ENCODE data around the gene GPATCH8. TPM values are rescaled to one million over a fixed set of nuclear protein-coding genes. Genes with fewer than 3 reads are reported as not detected.
A peak's percentile ranks its signal among the peaks of the same experiment; 100 is the strongest.

GPATCH8 gene
- total and polyA plus RNA-seq, 2 donors (not counting 3 experiments of a cell fraction or from before 2014, with no cell fraction given): 14.6 to 35.3 TPM

- intact Hi-C loops (cut with micrococcal nuclease) (no loop called here), dilution Hi-C loops (cut with MboI; ENCODE audit: extremely low pct_ligation_motif_present, low sequenced_read_pairs) (no loop called here)
- no peak overlapping the region for H3K27ac ChIP-seq (ENCODE audit: insufficient read depth, low read depth, low read length)
- FAIRE-seq (no peak), DNase-seq (ENCODE audit: low read depth, low spot score) (no peak)
- no peaks in the 10 kb centered on the region for H3K27me3 ChIP-seq (ENCODE audit: control insufficient read depth in 2 of 2, insufficient read depth in 2 of 2, low read length in 2 of 2)
- H3K9me1 ChIP-seq (replicated peaks; ENCODE audit: control insufficient read depth, extremely low read depth, insufficient read depth, low read length): no peaks in the 10 kb centered on the region
- H3K79me2 ChIP-seq (ENCODE audit: control insufficient read depth, insufficient read depth, low read length): no peaks in the 10 kb centered on the region
- peaks cover 6 to 41% of the 10 kb centered on the region in 2 experiments for H3K36me3 ChIP-seq (ENCODE audit: control insufficient read depth in 2 of 2, extremely low read depth in 1 of 2, insufficient read depth in 2 of 2, low read length in 2 of 2)
- CTCF ChIA-PET: interaction anchor here (0.6 to 3.5 kb wide), 6 partner anchors 11 to 203 kb away, joined by 3 to 39 read pairs (median 4); partner anchors contain the start of gene FAM171A2
- no peaks in the 10 kb centered on the region for H3K9me3 ChIP-seq (replicated peaks; ENCODE audit: control insufficient read depth, insufficient read depth, low read length)
- TF ChIP-seq FOS (IDR thresholded peaks at IDR 0.05; ENCODE audit: borderline replicate concordance, insufficient read depth, low read length): no peak
- no peak for TF ChIP-seq MAX (IDR thresholded peaks at IDR 0.05; ENCODE audit: insufficient read depth, insufficient read length)
- TF ChIP-seq MYC (IDR thresholded peaks at IDR 0.05; ENCODE audit: low read depth, low read length): no peak
- TF ChIP-seq JUN (IDR thresholded peaks at IDR 0.05; ENCODE audit: borderline replicate concordance, insufficient read depth, insufficient read length, low read depth): no peak
- no peak for TF ChIP-seq EZH2 (IDR thresholded peaks at IDR 0.05; ENCODE audit: borderline replicate concordance, low read depth, low read length, severe bottlenecking)
- no peak for TF ChIP-seq GATA2 (IDR thresholded peaks at IDR 0.05; ENCODE audit: insufficient read depth, insufficient read length, low read depth, low read length)
- TF ChIP-seq POLR2AphosphoS5 (IDR thresholded peaks at IDR 0.05; ENCODE audit: insufficient read depth, low read depth, low read length): no peak
- TF ChIP-seq POLR2A (IDR thresholded peaks at IDR 0.05; ENCODE audit: low read depth, low read length): no peak
- no peak for TF ChIP-seq CTCF (IDR thresholded peaks at IDR 0.05; ENCODE audit: extremely low read depth in 1 of 2, insufficient read depth in 1 of 2, low read depth in 1 of 2, low read length in 2 of 2)
- H3K4me1 ChIP-seq (ENCODE audit: control insufficient read depth, extremely low read depth, insufficient read depth, low read length): no peaks in the 10 kb centered on the region
- H3K4me3 ChIP-seq (replicated peaks in 1 of 3; ENCODE audit: insufficient read depth in 1 of 3, low read depth in 1 of 3, low read length in 3 of 3): no peak overlapping the region
- no peak overlapping the region for H3K4me2 ChIP-seq (ENCODE audit: insufficient read depth, low read length)
- TSS peak; percentile 55 for BruUV-seq (replicated peaks)
- no peak overlapping the region for H3K9ac ChIP-seq (replicated peaks; ENCODE audit: extremely low read depth, insufficient read depth, low read length)
- H2AFZ ChIP-seq (ENCODE audit: low read depth, low read length): no peak overlapping the region
- no peaks in the 10 kb centered on the region for H4K20me1 ChIP-seq (replicated peaks; ENCODE audit: control insufficient read depth, extremely low read depth, insufficient read depth, low read length)
- POLR2A ChIA-PET: no interaction called here
Observed at GRCh38 chr17:44351961-44352827, 151.0 kb downstream of the GPATCH8 start.

All from endothelial cell of umbilical vein (primary cell).